ENCODE results near the gene LRP1B.

Gene LRP1B

GRCh38 chr2:140895378-140895777, 1235.4 kb downstream of the LRP1B start:
- no peak for TF ChIP-seq CTCF (IDR thresholded peaks at IDR 0.05; ENCODE audit: low read depth, low read length)
- no peak for DNase-seq (ENCODE audit: extremely low read depth, low read depth)

- TF ChIP-seq CTCF (IDR thresholded peaks at IDR 0.05; ENCODE audit: low read depth, low read length), result no peak
- no peak for DNase-seq (ENCODE audit: extremely low read depth, low read depth)
Measured at GRCh38 chr2:140893685-140894084, 1237.1 kb downstream of the LRP1B start.

- TF ChIP-seq CTCF (IDR thresholded peaks at IDR 0.05; ENCODE audit: low read depth, low read length), result no peak
Measured at GRCh38 chr2:140892911-140893637, 1237.7 kb downstream of the LRP1B start.

GRCh38 chr2:140892436-140892835, 1238.4 kb downstream of the LRP1B start:
- no peak for DNase-seq (ENCODE audit: extremely low read depth, low read depth)
- no peak for TF ChIP-seq CTCF (IDR thresholded peaks at IDR 0.05; ENCODE audit: low read depth, low read length)

More at GRCh38 chr2:140892911-140893637, 1237.7 kb downstream of the LRP1B start:
- no peak for DNase-seq (ENCODE audit: extremely low read depth, low read depth)

GRCh38 chr2:140891614-140892212, 1239.1 kb downstream of the LRP1B start:
- no peak for DNase-seq (ENCODE audit: extremely low read depth, low read depth)
- TF ChIP-seq CTCF (IDR thresholded peaks at IDR 0.05; ENCODE audit: low read depth, low read length), result no peak

GRCh38 chr2:140882671-140883620, 1247.9 kb downstream of the LRP1B start:
- peak; percentile 34 for DNase-seq (ENCODE audit: extremely low read depth, low read depth)
- TF ChIP-seq CTCF (IDR thresholded peaks at IDR 0.05; ENCODE audit: low read depth, low read length), result no peak

All from AG09319 (cell line).